ENCODE results near the gene SACM1L.

GRCh38 chr3:45765958-45766357 lies 76.8 kb downstream of the SACM1L start:
- TF ChIP-seq ZBTB44 (tag by site-specific recombination; IDR thresholded peaks at IDR 0.05) (no peak), CTCF (tag by site-specific recombination; IDR thresholded peaks at IDR 0.05) (no peak), ZFP3 (tag by site-specific recombination; IDR thresholded peaks at IDR 0.05; ENCODE audit: low read depth) (no peak), ELK4 (IDR thresholded peaks at IDR 0.05; ENCODE audit: borderline replicate concordance, low read depth, low read length) (no peak), REST (tag by site-specific recombination; IDR thresholded peaks at IDR 0.05) (no peak), KLF17 (tag by site-specific recombination; IDR thresholded peaks at IDR 0.05) (no peak), YY1 (tag by site-specific recombination; IDR thresholded peaks at IDR 0.05) (no peak)

Data from HEK293 (cell line).